HepG2 (cell line): ENCODE data around the gene PDCD10. TPM values are rescaled to one million over a fixed set of nuclear protein-coding genes. Genes with fewer than 3 reads are reported as not detected.

Experiments
- ATAC-seq: fragments of 200-7000 bp; cut with Tn5 transposase; 3 replicates; pipeline ENCODE4 v1.9.1; 2020; ENCODE audit warnings: mild to moderate bottlenecking, moderate library complexity
- BruUV-seq: library from RNA; stranded (reverse); fragments of 400-500 nt; replicated peaks from 2 replicates; lab custom pipeline; 2021; lab: Mats Ljungman, UMichigan
- CTCF ChIA-PET: fragments of 300-600 bp; formaldehyde crosslinking; extraction: SDS; loops from one replicate; lab custom pipeline; 2021; ENCODE audit warnings: low total read pairs, inconsistent platforms, low intra/inter-chr PET ratio; lab: Yijun Ruan, JAX
- POLR2A ChIA-PET: fragments of 350-600 bp; sonication (Branson Sonifier 250); formaldehyde crosslinking; loops from one replicate; lab custom pipeline; 2020; ENCODE audit warnings: antibody characterized with exemption, inconsistent platforms; lab: Yijun Ruan, JAX
- DNase-seq: peaks from one replicate; pipeline ENCODE4 v3.0.0-alpha.2; 2015; ENCODE audit warnings: low spot score
- FAIRE-seq: peaks from 3 replicates; lab custom pipeline; 2011; peaks lifted over from hg19 to GRCh38; lab: Jason Lieb, UNC
- H2AFZ ChIP-seq: one replicate; pipeline ENCODE4 v1.6.1; 2011; ENCODE audit warnings: low read length, inconsistent platforms
- H3K27ac ChIP-seq: fragments of 300-600 bp; 3 replicates; pipeline ENCODE4 v1.8.0; 2011; ENCODE audit warnings: mixed run types, mild to moderate bottlenecking, mixed read lengths, low read length, inconsistent platforms; ENCODE audit not compliant: insufficient read depth; ENCODE audit errors: extremely low read length
- H3K27me3 ChIP-seq, 2 experiments: fragments of 200-600 bp in 1 of 2; 2 replicates in 1 of 2; 3 replicates in 1 of 2; pipeline versions ENCODE4 v1.6.0 to v1.8.0; 2011; ENCODE audit warnings: low read length in 2 of 2, mild to moderate bottlenecking in 2 of 2, moderate library complexity in 2 of 2, inconsistent platforms in 1 of 2; ENCODE audit not compliant: insufficient read depth in 2 of 2, control insufficient read depth in 1 of 2
- H3K36me3 ChIP-seq, 2 experiments: fragments of 200-600 bp in 1 of 2; replicated peaks in 1 of 2; 2 replicates in 1 of 2; 3 replicates in 1 of 2; pipeline versions ENCODE4 v1.5.1 to v1.8.0; 2011; ENCODE audit warnings: low read length in 2 of 2, inconsistent platforms in 1 of 2; ENCODE audit not compliant: insufficient read depth in 2 of 2, control insufficient read depth in 1 of 2
- H3K4me1 ChIP-seq: 2 replicates; pipeline ENCODE4 v1.5.1; 2012; ENCODE audit warnings: low read length, inconsistent platforms; ENCODE audit not compliant: insufficient read depth
- H3K4me2 ChIP-seq: 2 replicates; pipeline ENCODE4 v1.6.0; 2011; ENCODE audit warnings: low read depth, low read length, inconsistent platforms
- H3K4me3 ChIP-seq, 3 experiments: fragments of 200-600 bp in 1 of 3; sonication (generic), shearing (Covaris generic) in 1 of 3; replicated peaks in 1 of 3; 2 replicates each; pipeline ENCODE4 v1.5.1; 2011 to 2016; ENCODE audit warnings: low read length in 3 of 3, inconsistent platforms in 2 of 3, low read depth in 2 of 3, mild to moderate bottlenecking in 2 of 3, control low read depth in 1 of 3, mixed read lengths in 1 of 3; ENCODE audit not compliant: insufficient read depth in 1 of 3
- H3K79me2 ChIP-seq: one replicate; pipeline ENCODE4 v1.6.1; 2011; ENCODE audit warnings: low read length, inconsistent platforms; ENCODE audit not compliant: insufficient read depth
- H3K9ac ChIP-seq: 2 replicates; pipeline ENCODE4 v1.6.0; 2011; ENCODE audit warnings: mild to moderate bottlenecking, low read depth, low read length, inconsistent platforms; ENCODE audit not compliant: insufficient read depth
- H3K9me3 ChIP-seq: 2 replicates; pipeline ENCODE4 v1.5.1; 2012; ENCODE audit warnings: mild to moderate bottlenecking, low read length
- H4K20me1 ChIP-seq: 2 replicates; pipeline ENCODE4 v1.6.0; 2011; ENCODE audit warnings: inconsistent platforms, mild to moderate bottlenecking, low read length, moderate library complexity; ENCODE audit not compliant: insufficient read depth
- KLF16 ChIP-seq, 2 experiments: sonication (generic) in 1 of 2; formaldehyde crosslinking in 1 of 2; IDR thresholded peaks; 2 replicates each; pipeline versions ENCODE4 v1.6.1 to v1.8.0; 2016 to 2023; ENCODE audit warnings: missing genetic modification reagents in 2 of 2, missing compliant biosample characterization in 1 of 2
- NFKB2 ChIP-seq: sonication (generic); formaldehyde crosslinking; IDR thresholded peaks from 2 replicates; pipeline ENCODE4 v1.4.0; 2020; ENCODE audit warnings: missing genetic modification reagents, borderline replicate concordance
- SMAD1 ChIP-seq: sonication (generic); formaldehyde crosslinking; IDR thresholded peaks from 2 replicates; pipeline ENCODE4 v1.4.0; 2020; ENCODE audit warnings: missing genetic modification reagents, low read depth, mild to moderate bottlenecking, borderline replicate concordance
- SOX5 ChIP-seq: IDR thresholded peaks from 2 replicates; pipeline ENCODE4 v1.6.1; 2016; ENCODE audit warnings: borderline replicate concordance
- ZNF441 ChIP-seq: sonication (generic); formaldehyde crosslinking; IDR thresholded peaks from 2 replicates; pipeline ENCODE4 v1.7.0; 2021; ENCODE audit warnings: missing genetic modification reagents, borderline replicate concordance
- ZNF773 ChIP-seq: sonication (generic); formaldehyde crosslinking; IDR thresholded peaks from 2 replicates; pipeline ENCODE4 v1.4.0; 2020; ENCODE audit warnings: missing genetic modification reagents, borderline replicate concordance
- ZNF790 ChIP-seq: sonication (generic); formaldehyde crosslinking; IDR thresholded peaks from 2 replicates; pipeline ENCODE4 v1.8.0; 2022; ENCODE audit warnings: missing genetic modification reagents, mild to moderate bottlenecking, borderline replicate concordance
- whole genome bisulfite sequencing: methylation state at CpG from one replicate; pipeline ENCODE4 v1.1.6; 2017; ENCODE audit warnings: low lambda C conversion rate; 5-methylcytosine and 5-hydroxymethylcytosine counted together
- in situ Hi-C: cut with HindIII; loops from 2 replicates; pipeline ENCODE4 v1.10.0; 2017; ENCODE audit warnings: low pct_unique_long_range_greater_than_20kb; ENCODE audit not compliant: extremely low pct_ligation_motif_present
- intact Hi-C: fragments of 100-400 bp; cut with micrococcal nuclease; formaldehyde crosslinking; loops from one replicate; pipeline ENCODE4 v1.10.0; 2022; ENCODE audit not compliant: unreplicated experiment
- polyA plus RNA-seq, 8 experiments: library from polyadenylated mRNA; depleted of rRNA in 3 of 8; stranded (reverse) in 7 of 8; unstranded in 1 of 8; fragments of >200 nt; fragmentation: Illumina TruSeq in 4 of 8; extraction: Trizol in 4 of 8; gene quantifications; 2 replicates each; pipeline versions ENCODE4 v1.2.1 to v1.2.3, GENCODE V29; 2011 to 2016; ENCODE audit warnings: low read depth in 4 of 8, missing spikeins in 1 of 8, mixed read lengths in 1 of 8; ENCODE audit not compliant: insufficient read depth in 1 of 8
- total RNA-seq, 5 experiments: library from RNA; depleted of rRNA; stranded (reverse); fragments of >200 nt; fragmentation: Illumina TruSeq; extraction: Trizol; gene quantifications; 2 replicates each; pipeline ENCODE4 v1.2.3, GENCODE V29; 2016; ENCODE audit warnings: low read depth in 1 of 5
- TF ChIP-seq, protein P1 (sequence below): sonication (generic); formaldehyde crosslinking; IDR thresholded peaks from 2 replicates; pipeline ENCODE4 v1.8.1; 2023; ENCODE audit warnings: missing genetic modification reagents, mild to moderate bottlenecking, borderline replicate concordance
- TF ChIP-seq, protein P2 (sequence below): conservative IDR thresholded peaks from 2 replicates; pipeline ENCODE4 v1.6.1; 2018; ENCODE audit warnings: missing genetic modification reagents

PDCD10 gene
- total and polyA plus RNA-seq, 2 of the 13 experiments (the other 11 are each of a cell fraction or from before 2014, with no cell fraction given): 48.5 to 53.9 TPM

- ChIA-PET POLR2A (no interaction called here), CTCF (no interaction called here)
- ATAC-seq: no peak
- H4K20me1 ChIP-seq: no peaks in the 10 kb centered on the region
- no TSS peak for BruUV-seq
- no peak overlapping the region for H3K27ac ChIP-seq
- WGBS: 96% methylated on average over 4 of the region's 4 CpGs
- intact Hi-C loops: no loop called here
- H3K27me3 ChIP-seq: no peaks in the 10 kb centered on the region
- TF ChIP-seq ZNF441 (CRISPR knock-in tag): no peak
- no peak for TF ChIP-seq NFKB2 (CRISPR knock-in tag)
- TF ChIP-seq SMAD1 (CRISPR knock-in tag): no peak
- TF ChIP-seq ZNF790: no peak
- no peak for TF ChIP-seq KLF16 (CRISPR knock-in tag; IDR thresholded peaks at IDR 0.05)
- no peak for TF ChIP-seq SOX5 (CRISPR knock-in tag)
- TF ChIP-seq ZNF773 (CRISPR knock-in tag): no peak
- TF ChIP-seq, protein P1, sequence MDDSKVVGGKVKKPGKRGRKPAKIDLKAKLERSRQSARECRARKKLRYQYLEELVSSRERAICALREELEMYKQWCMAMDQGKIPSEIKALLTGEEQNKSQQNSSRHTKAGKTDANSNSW: no peak
- TF ChIP-seq, protein P2, sequence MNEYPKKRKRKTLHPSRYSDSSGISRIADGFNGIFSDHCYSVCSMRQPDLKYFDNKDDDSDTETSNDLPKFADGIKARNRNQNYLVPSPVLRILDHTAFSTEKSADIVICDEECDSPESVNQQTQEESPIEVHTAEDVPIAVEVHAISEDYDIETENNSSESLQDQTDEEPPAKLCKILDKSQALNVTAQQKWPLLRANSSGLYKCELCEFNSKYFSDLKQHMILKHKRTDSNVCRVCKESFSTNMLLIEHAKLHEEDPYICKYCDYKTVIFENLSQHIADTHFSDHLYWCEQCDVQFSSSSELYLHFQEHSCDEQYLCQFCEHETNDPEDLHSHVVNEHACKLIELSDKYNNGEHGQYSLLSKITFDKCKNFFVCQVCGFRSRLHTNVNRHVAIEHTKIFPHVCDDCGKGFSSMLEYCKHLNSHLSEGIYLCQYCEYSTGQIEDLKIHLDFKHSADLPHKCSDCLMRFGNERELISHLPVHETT (CRISPR knock-in tag): no peak
- no peaks in the 10 kb centered on the region for H3K79me2 ChIP-seq
- no peaks in the 10 kb centered on the region for H3K4me1 ChIP-seq
- no peaks in the 10 kb centered on the region for H3K9me3 ChIP-seq
- in situ Hi-C loops: no loop called here
- no peak overlapping the region for H3K4me3 ChIP-seq
- no peak for FAIRE-seq
- no peak overlapping the region for H3K4me2 ChIP-seq
- no peak overlapping the region for H2AFZ ChIP-seq
- no peak overlapping the region for H3K9ac ChIP-seq
- peaks cover 3 to 28% of the 10 kb centered on the region in 2 experiments for H3K36me3 ChIP-seq
- no peak for DNase-seq
These were observed 34.6 kb downstream of the PDCD10 start for GRCh38 chr3:167700046-167700445.
